GM19023 (cell line): ENCODE measurements around the gene OPTN.
"Not testable (repeated sequence)": the region's sequence is repeated elsewhere in the genome, so short reads cannot be mapped to it uniquely, and the experiment has no call there.

Source experiments
- ATAC-seq: cut with Tn5 transposase; IDR thresholded peaks from one replicate; pipeline ENCODE4 v1.9.1; 2021; ENCODE audit warnings: mild to moderate bottlenecking, moderate library complexity; ENCODE audit not compliant: unreplicated experiment

OPTN gene

GRCh38 chr10:13099666-13100348, at the start of gene OPTN:
OPTN (plus strand) TSS chr10:13100163; CDS start chr10:13109123, 8,960 bp downstream.
- peak; percentile 69 for ATAC-seq

GRCh38 chr10:13051126-13051694, 48.8 kb upstream of the OPTN start:
- no peak for ATAC-seq

DNA sequence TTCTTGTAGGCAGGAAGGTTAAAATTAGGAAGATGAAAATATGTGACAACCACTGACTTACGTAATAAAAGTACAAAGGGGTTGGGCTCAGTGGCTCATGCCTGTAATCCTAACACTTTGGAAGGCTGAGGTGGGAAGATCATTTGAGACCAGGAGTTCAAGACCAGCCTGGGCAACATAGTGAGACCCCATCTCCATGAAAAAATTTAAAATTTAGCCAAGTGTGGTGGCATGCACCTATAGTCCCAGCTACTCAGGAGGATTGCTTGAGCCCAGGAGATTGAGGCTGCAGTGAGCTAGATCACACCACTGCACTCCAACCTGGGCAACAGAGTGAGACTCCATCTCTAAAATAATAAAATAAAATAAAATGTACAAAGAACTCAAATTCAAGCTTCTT, 46.8 kb upstream of the OPTN start:
- not testable (repeated sequence) for ATAC-seq

- no peak for ATAC-seq
Observed at GRCh38 chr10:13053794-13054462, 46.0 kb upstream of the OPTN start.

- ATAC-seq, result no peak
Observed at GRCh38 chr10:13054844-13055243, 45.1 kb upstream of the OPTN start.

GRCh38 chr10:13056456-13057077, 43.4 kb upstream of the OPTN start:
- no peak for ATAC-seq

- no peak for ATAC-seq
Observed at GRCh38 chr10:13062803-13063202, 37.2 kb upstream of the OPTN start.

GRCh38 chr10:13066527-13066926, 33.4 kb upstream of the OPTN start:
- ATAC-seq, result no peak

DNA sequence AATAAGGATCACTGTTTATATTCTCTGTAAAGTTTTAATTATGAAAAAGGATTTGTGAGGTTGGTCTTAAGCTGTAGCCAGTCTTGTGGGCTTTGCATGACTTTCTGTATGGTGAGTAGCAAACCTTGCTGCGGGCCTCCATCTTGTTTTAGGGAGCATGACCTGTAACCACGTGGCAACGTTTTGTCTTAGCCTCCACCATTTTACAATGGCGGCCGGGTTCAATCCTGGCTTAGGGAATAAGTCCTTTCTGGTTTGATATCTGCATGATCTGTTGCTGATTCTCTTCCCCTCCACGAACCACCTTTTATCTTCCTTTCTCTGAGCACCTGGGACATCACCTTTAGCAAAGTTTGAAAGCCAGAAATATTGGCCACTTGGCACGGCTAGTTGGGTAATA, 32.5 kb upstream of the OPTN start:
- ATAC-seq, result no peak

- ATAC-seq, result no peak
Observed at GRCh38 chr10:13068071-13068470, 31.9 kb upstream of the OPTN start.

DNA sequence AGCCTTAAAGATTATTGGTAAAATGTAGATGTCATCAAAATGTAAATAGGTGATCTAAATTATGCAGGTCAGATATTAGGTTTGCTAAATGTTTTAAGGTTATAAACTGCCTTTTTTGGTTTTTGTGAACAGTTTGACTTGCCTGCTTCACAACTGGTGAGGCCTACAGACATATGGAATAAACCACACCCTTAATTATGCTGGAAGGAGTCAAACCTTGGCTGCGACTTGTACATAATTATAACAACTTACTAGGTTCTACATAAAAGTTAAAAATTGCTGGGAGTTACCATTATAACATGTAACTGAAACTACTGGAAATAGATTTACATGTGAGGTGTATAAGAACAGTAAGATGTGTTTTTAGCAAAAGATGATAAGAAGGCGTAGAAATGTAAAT, 31.5 kb upstream of the OPTN start:
- no peak for ATAC-seq

- no peak for ATAC-seq
Observed at GRCh38 chr10:13072339-13072738, 27.6 kb upstream of the OPTN start.

DNA sequence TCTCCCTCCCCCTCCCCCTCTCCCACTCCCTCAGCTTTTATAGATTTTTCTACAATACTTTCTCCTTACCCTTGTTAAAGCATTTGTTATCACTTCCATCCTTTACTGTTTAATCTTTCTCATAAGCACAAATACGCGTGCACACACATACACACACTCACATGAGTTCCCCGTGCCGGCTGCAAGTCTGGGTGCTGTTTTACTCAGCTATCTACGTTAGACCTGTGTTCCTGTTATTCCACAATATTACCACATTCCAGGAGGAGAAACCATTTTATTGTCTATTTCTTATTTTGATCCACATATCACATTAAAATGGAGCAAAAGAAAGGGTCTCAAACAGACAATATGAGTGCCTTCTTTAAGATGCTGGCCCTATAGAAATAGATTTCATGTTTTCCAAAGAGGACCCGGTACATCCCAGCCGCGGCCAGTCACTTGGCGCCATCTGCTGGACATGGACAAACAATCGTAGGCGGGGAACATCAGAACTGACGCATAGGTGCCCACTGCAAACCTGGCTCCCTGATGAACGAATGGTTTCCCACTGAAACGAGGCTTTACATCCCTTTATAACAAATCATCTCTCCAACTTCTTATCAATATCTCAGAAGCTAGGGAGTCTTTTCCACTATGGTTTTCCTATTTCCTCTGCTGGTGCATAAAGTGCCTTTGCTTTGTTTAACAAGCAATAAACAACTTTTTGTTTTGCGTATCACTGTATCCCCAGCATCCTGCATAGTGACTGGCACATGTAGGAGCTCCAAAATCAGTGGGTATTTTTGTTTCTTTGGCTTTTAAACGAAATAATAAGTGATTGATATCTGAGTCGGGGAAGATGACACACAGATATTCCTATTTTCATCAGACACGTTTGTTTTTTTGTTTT, 25.2 kb upstream of the OPTN start:
- no peak for ATAC-seq

DNA sequence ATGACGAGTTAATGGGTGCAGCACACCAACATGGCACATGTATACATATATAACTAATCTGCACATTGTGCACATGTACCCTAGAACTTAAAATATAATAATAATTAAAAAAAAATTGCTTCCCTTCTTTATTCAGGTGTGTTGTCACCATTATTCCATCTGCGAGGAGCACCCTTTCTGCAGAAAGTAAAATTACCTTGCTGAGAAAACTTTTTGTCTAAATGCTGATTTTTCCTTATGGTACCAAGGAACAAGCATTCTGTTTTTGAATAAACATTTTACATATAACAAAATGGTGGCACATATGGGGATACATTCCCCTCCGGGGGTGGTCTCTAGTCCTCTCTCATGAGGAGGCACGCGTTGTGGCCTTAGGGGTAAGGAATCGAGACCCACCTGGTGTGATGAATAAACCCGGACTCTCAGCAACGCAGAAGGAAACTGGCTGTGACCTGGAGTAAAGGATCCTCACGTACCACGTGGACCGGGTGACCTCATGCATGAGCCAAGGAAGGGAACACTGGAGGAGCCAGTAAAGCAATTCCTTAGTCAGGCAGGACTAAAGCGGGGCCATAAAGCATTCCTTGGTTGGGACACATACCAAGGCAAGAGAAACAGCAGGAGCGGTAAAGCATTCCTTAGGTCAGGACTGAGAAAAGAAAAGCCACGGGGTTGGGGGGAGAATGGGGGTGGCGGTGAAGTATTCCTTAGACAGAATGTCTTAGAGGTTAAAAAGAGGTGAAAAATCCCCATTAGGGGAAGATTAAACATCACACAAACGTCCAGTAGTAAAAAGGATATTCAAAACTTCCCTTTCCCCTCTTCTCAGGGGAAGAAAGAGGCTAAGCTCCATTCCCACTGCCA, 20.8 kb upstream of the OPTN start:
- no peak for ATAC-seq

- no peak for ATAC-seq
Observed at GRCh38 chr10:13079776-13080050, 20.2 kb upstream of the OPTN start.

- ATAC-seq, result no peak
Observed at GRCh38 chr10:13080643-13081042, 19.3 kb upstream of the OPTN start.

GRCh38 chr10:13083700-13084099, 16.3 kb upstream of the OPTN start:
- not testable (repeated sequence) for ATAC-seq

- no peak for ATAC-seq
Observed at GRCh38 chr10:13086056-13086455, 13.9 kb upstream of the OPTN start.

DNA sequence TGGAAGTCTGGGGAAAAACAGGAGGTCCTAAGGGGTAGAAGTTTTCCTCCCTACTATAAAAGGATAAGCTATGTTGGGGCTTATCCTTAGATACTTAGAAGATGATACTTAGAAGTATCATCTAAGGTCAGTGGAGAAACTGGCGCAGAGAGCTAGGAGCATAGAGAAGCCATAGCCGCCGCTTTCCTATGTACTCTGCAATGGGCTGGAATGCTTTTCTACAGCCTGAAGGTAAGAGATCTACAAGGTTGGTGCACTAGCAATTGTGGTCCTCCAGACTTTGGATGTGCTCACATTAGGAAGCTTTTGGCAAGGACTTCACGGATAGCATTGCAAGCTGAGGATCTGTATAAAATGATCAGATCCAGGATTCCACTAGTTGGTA, 12.4 kb upstream of the OPTN start:
- no peak for ATAC-seq

DNA sequence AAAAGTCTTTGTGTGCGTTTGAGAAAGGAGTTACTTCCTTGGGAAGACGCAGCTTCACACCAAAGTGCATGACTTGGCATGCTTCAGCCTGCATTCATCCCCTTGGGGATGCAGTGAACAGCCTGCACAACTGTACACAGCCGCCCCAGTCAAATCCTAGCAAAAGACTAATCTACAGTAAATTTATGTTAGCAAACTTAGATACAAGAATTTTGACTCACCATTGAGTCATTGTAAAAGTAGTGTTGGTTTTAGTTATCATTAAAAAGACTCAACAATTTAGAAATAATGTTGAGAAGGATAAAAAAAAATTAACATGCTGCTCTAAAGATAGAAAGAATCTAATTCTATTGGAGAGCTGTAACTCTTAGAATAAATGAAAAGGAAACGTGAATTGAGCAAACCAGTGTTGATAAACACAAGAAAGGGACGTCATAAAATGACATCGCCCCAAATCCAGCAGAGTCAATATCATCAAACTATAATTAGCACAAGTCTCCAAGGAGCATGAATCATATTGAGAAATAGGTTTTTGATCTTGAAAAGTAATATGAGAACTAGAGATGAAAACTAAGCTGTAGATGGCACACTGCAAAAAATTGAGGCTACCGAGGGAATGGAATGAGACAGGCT, 11.9 kb upstream of the OPTN start:
- no peak for ATAC-seq
